ENCODE measurements around the gene FBXO39.
"Not testable (repeated sequence)": the region's sequence is repeated elsewhere in the genome, so short reads cannot be mapped to it uniquely, and the experiment has no call there.

Gene FBXO39

GRCh38 chr17:6793748-6794493 lies 17.9 kb downstream of the FBXO39 start:
- no peak for DNase-seq

- DNase-seq = no peak
Observed at GRCh38 chr17:6796017-6796886, 20.2 kb downstream of the FBXO39 start.

- DNase-seq = no peak
Observed at GRCh38 chr17:6796887-6797490, 21.0 kb downstream of the FBXO39 start.

GRCh38 chr17:6797718-6798351 lies 21.8 kb downstream of the FBXO39 start:
- DNase-seq = no peak

GRCh38 chr17:6799738-6800137 lies 23.7 kb downstream of the FBXO39 start:
- no peak for DNase-seq

GRCh38 chr17:6800422-6801027 lies 24.5 kb downstream of the FBXO39 start:
- DNase-seq = no peak

GRCh38 chr17:6811510-6811909 lies 35.5 kb downstream of the FBXO39 start:
- DNase-seq = no peak

- no peak for DNase-seq
Observed at GRCh38 chr17:6812295-6812694, 36.3 kb downstream of the FBXO39 start.

GRCh38 chr17:6815775-6816174 lies 39.8 kb downstream of the FBXO39 start:
- no peak for DNase-seq

- not testable (repeated sequence) for DNase-seq
Observed at GRCh38 chr17:6816368-6816767, 40.4 kb downstream of the FBXO39 start.

GRCh38 chr17:6818938-6819337 lies 42.9 kb downstream of the FBXO39 start:
- no peak for DNase-seq

- peak; percentile 4 for DNase-seq
Observed at GRCh38 chr17:6823011-6823442, 47.0 kb downstream of the FBXO39 start.

GRCh38 chr17:6830383-6830986 lies 54.5 kb downstream of the FBXO39 start:
- no peak for DNase-seq

GRCh38 chr17:6831661-6832263 lies 55.7 kb downstream of the FBXO39 start, which contains the start of gene TEKT1:
Gene TEKT1, minus strand, starts transcription at chr17:6831729. Its CDS starts 1,353 bp downstream, at chr17:6830376.
- DNase-seq = peak; percentile 81
